Measurements from ENCODE around the gene WDR82. TPM values are rescaled to one million over a fixed set of nuclear protein-coding genes. Genes with fewer than 3 reads are reported as not detected.

WDR82 gene
- total and polyA plus RNA-seq, 12 donors = 19.3 to 78.4 (median 69.4) TPM

DNA sequence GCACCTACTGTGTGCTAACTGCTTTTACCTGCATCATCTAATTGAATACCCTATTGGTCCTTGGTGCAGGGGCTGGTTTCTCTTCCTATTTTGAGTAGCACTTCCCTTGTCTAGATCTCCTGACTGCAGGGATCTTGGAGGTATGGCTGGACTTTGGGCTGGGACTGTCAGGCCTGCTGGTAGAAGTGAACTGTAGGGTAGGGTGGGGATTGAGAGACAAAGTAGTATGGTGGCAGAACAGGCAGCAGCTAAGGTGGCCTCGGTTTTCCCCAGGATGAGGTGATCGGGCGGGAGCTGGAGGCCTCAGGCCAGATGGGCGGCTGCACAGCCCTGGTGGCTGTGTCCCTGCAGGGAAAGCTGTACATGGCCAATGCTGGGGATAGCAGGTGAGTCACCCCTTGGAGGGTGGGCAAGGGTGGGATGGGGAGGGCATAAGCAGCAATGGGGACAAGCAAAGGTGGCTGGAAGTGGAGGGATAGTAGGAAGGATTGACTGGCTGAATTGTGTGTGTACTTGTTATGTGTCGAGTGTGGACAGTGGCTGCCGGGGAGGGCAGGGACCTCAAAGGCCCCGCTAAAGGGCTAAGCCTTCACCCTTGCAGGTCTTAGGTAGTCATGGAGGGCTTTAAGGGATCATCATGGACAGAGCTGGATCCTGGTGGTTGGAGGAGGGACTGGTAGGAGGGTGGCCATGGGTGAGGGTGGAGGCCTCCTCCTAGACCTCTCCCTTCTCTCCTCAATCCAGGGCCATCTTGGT is 30.9 kb downstream of the WDR82 start:
- Histone ChIP-seq H3K36me3 (peaks cover 0 to 49% (median 6%) of the 10 kb centered on the region in 9 donors), H3K9me3 (peaks cover 0 to 6% (median 0%) of the 10 kb centered on the region in 11 donors), H3K4me1 (peaks cover 7 to 67% (median 17%) of the 10 kb centered on the region in 9 donors), H3K27me3 (no peaks in the 10 kb centered on the region), H3K27ac (peak overlapping the region in 2 of 10 donors; percentile 91 to 97), H3K4me3 (peak overlapping the region in 2 of 10 donors; percentile 65 to 71)
- intact Hi-C loops (cut with DNase I) = no loop called here
- DNase-seq = no peak
- ATAC-seq = no peak
- TF ChIP-seq, protein P1, sequence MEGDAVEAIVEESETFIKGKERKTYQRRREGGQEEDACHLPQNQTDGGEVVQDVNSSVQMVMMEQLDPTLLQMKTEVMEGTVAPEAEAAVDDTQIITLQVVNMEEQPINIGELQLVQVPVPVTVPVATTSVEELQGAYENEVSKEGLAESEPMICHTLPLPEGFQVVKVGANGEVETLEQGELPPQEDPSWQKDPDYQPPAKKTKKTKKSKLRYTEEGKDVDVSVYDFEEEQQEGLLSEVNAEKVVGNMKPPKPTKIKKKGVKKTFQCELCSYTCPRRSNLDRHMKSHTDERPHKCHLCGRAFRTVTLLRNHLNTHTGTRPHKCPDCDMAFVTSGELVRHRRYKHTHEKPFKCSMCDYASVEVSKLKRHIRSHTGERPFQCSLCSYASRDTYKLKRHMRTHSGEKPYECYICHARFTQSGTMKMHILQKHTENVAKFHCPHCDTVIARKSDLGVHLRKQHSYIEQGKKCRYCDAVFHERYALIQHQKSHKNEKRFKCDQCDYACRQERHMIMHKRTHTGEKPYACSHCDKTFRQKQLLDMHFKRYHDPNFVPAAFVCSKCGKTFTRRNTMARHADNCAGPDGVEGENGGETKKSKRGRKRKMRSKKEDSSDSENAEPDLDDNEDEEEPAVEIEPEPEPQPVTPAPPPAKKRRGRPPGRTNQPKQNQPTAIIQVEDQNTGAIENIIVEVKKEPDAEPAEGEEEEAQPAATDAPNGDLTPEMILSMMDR (IDR thresholded peaks at IDR 0.05) = no peak
- 95 to 97% methylated on average over 7 of the region's 7 CpGs for WGBS, 2 donors

DNA sequence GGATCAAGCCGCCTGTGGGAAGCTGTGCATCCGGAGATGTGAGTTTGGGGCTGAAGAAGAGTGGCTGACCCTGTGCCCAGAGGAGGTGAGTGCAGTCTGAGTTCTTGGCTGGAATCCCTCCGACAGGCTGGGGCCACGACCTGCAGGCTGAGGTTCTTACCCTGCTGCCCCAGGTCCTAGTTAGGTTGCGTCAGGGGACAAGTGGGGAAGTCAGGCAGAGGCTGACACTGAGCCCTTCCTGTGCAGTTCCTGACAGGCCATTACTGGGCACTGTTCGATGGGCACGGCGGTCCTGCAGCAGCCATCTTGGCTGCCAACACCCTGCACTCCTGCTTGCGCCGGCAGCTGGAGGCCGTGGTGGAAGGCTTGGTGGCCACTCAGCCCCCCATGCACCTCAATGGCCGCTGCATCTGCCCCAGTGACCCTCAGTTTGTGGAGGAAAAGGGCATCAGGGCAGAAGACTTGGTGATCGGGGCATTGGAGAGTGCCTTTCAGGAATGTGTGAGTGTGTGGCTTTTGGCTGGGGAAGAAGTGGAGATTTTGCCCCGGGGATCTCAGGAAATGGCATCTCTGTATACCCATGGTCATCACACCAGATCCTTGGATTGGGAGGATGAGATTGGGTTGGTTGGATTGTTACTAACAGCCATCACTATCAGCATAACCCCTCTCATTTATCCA is 31.6 kb downstream of the WDR82 start:
- intact Hi-C loops (cut with DNase I) = no loop called here
- WGBS, 2 donors = 84 to 87% methylated on average over 14 of the region's 14 CpGs
- ATAC-seq (peak in 2 of 8 donors; percentile 4 to 28), DNase-seq (peak in 1 of 2 donors; percentile 4)
- Histone ChIP-seq H3K4me1 (peaks cover 7 to 60% (median 17%) of the 10 kb centered on the region in 9 donors), H3K27ac (peak overlapping the region in 9 of 10 donors; percentile 74 to 97 (median 88)), H3K9me3 (peaks cover 0 to 6% (median 0%) of the 10 kb centered on the region in 11 donors), H3K4me3 (peak overlapping the region in 9 of 10 donors; percentile 54 to 71 (median 65)), H3K36me3 (peaks cover 0 to 42% (median 6%) of the 10 kb centered on the region in 9 donors), H3K27me3 (no peaks in the 10 kb centered on the region)
- TF ChIP-seq, protein P1 (IDR thresholded peaks at IDR 0.05) = no peak

DNA sequence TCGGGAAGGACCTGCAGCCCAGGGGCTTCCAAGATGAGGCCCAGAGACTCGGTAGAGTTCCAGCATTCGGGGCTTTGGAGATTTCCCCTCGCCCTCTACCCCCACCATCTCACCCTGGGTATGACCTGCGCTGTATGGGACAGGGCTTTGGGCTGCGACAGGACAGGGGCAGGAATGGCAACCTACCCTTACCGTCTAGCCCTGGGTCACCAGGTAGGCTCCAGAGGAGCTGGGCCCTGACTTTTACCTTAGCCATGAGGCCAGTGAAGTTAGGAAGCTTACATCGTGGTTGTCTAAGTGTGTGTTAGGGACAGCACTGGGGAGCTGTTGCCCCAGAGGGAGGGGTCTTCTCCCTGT is 32.2 kb downstream of the WDR82 start:
- Histone ChIP-seq H3K4me1 (peaks cover 7 to 54% (median 15%) of the 10 kb centered on the region in 9 donors), H3K27ac (peak overlapping the region in 9 of 10 donors; percentile 74 to 97 (median 88)), H3K9me3 (peaks cover 0 to 6% (median 0%) of the 10 kb centered on the region in 11 donors), H3K4me3 (peak overlapping the region; percentile 33 to 71 (median 64)), H3K27me3 (no peaks in the 10 kb centered on the region), H3K36me3 (peaks cover 0 to 36% (median 1%) of the 10 kb centered on the region in 9 donors)
- ATAC-seq (peak in 4 of 8 donors; percentile 1 to 7 (median 5)), DNase-seq (no peak)
- WGBS, 2 donors = 49% methylated on average over 8 of the region's 8 CpGs
- intact Hi-C loops (cut with DNase I) = no loop called here
- TF ChIP-seq, protein P1 (IDR thresholded peaks at IDR 0.05) = no peak

Measured in heart right ventricle (tissue), 16 donors.